ENCODE results near the gene MYG1.

GRCh38 chr12:53344824-53345485, 45.5 kb downstream of the MYG1 start:
- TF ChIP-seq, protein P1, sequence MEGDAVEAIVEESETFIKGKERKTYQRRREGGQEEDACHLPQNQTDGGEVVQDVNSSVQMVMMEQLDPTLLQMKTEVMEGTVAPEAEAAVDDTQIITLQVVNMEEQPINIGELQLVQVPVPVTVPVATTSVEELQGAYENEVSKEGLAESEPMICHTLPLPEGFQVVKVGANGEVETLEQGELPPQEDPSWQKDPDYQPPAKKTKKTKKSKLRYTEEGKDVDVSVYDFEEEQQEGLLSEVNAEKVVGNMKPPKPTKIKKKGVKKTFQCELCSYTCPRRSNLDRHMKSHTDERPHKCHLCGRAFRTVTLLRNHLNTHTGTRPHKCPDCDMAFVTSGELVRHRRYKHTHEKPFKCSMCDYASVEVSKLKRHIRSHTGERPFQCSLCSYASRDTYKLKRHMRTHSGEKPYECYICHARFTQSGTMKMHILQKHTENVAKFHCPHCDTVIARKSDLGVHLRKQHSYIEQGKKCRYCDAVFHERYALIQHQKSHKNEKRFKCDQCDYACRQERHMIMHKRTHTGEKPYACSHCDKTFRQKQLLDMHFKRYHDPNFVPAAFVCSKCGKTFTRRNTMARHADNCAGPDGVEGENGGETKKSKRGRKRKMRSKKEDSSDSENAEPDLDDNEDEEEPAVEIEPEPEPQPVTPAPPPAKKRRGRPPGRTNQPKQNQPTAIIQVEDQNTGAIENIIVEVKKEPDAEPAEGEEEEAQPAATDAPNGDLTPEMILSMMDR (IDR thresholded peaks at IDR 0.05) = peak; percentile 59 to 74 (median 71)
- peak; percentile 33 for TF ChIP-seq POLR2A (IDR thresholded peaks at IDR 0.05)
